Stimulated activated CD4-positive, alpha-beta T cell treated with anti-CD3 and anti-CD28 coated beads, Interleukin-4, amount 100 ng/mL, for 24 hours (primary cell): Measurements from ENCODE around the gene METTL8.
"Not testable (repeated sequence)": the region's sequence is repeated elsewhere in the genome, so short reads cannot be mapped to it uniquely, and the experiment has no call there.

ENCODE experiments used
- DNase-seq: peaks from one replicate; pipeline ENCODE4 v3.0.0-alpha.2; 2020

The METTL8 gene

GRCh38 chr2:171342067-171342413 is 91.8 kb downstream of the METTL8 start:
- no peak for DNase-seq

- no peak for DNase-seq
These were observed 92.3 kb downstream of the METTL8 start for GRCh38 chr2:171341394-171342066.

- no peak for DNase-seq
These were observed 98.8 kb downstream of the METTL8 start for GRCh38 chr2:171334946-171335345.

GRCh38 chr2:171334171-171334570 is 99.6 kb downstream of the METTL8 start:
- DNase-seq = no peak

- DNase-seq = no peak
These were observed 103.4 kb downstream of the METTL8 start for GRCh38 chr2:171330155-171330956.

- no peak for DNase-seq
These were observed 106.7 kb downstream of the METTL8 start for GRCh38 chr2:171327043-171327496.

GRCh38 chr2:171325886-171326585 is 107.8 kb downstream of the METTL8 start:
- DNase-seq = no peak

- no peak for DNase-seq
These were observed 109.7 kb downstream of the METTL8 start for GRCh38 chr2:171323971-171324528.

GRCh38 chr2:171322928-171323327 is 110.9 kb downstream of the METTL8 start:
- DNase-seq = no peak

- DNase-seq = no peak
These were observed 113.1 kb downstream of the METTL8 start for GRCh38 chr2:171320731-171321130.

GRCh38 chr2:171320208-171320621 is 113.6 kb downstream of the METTL8 start:
- no peak for DNase-seq

- DNase-seq = peak; percentile 77
These were observed 114.5 kb downstream of the METTL8 start for GRCh38 chr2:171319164-171319810.

GRCh38 chr2:171318463-171318934 is 115.3 kb downstream of the METTL8 start:
- peak; percentile 27 for DNase-seq

GRCh38 chr2:171317492-171318125 is 116.2 kb downstream of the METTL8 start:
- DNase-seq = peak; percentile 19

GRCh38 chr2:171316755-171317337 is 116.9 kb downstream of the METTL8 start:
- no peak for DNase-seq

GRCh38 chr2:171316220-171316619 is 117.6 kb downstream of the METTL8 start:
- DNase-seq = no peak

- DNase-seq = no peak
These were observed 118.0 kb downstream of the METTL8 start for GRCh38 chr2:171315781-171316180.

GRCh38 chr2:171312182-171312581 is 121.6 kb downstream of the METTL8 start:
- DNase-seq = not testable (repeated sequence)

GRCh38 chr2:171311589-171311988 is 122.2 kb downstream of the METTL8 start:
- not testable (repeated sequence) for DNase-seq

GRCh38 chr2:171310889-171311288 is 122.9 kb downstream of the METTL8 start:
- no peak for DNase-seq

GRCh38 chr2:171309455-171310286 is 124.1 kb downstream of the METTL8 start:
- no peak for DNase-seq
